NK-92 (cell line): ENCODE measurements around the gene AP1S1.
"Not testable (repeated sequence)": the region's sequence is repeated elsewhere in the genome, so short reads cannot be mapped to it uniquely, and the experiment has no call there.

Experiments
- DNase-seq: peaks from one replicate; lab custom pipeline; 2025; ENCODE audit not compliant: unreplicated experiment; lab: John Stamatoyannopoulos, UW

Gene AP1S1

GRCh38 chr7:101124376-101125056, 29.8 kb upstream of the AP1S1 start:
- DNase-seq = no peak

- DNase-seq = no peak
Observed at GRCh38 chr7:101125989-101126650, 28.2 kb upstream of the AP1S1 start.

- no peak for DNase-seq
Observed at GRCh38 chr7:101126651-101127459, 27.4 kb upstream of the AP1S1 start, which contains the start of gene SERPINE1. TSS of gene SERPINE1 (plus strand) at chr7:101127104. CDS start at chr7:101128394, 1,290 bp downstream.

GRCh38 chr7:101127460-101128039, 26.7 kb upstream of the AP1S1 start:
- DNase-seq = no peak

GRCh38 chr7:101128040-101128834, 26.0 kb upstream of the AP1S1 start:
- no peak for DNase-seq

GRCh38 chr7:101129603-101130117, 24.6 kb upstream of the AP1S1 start:
- DNase-seq = no peak

GRCh38 chr7:101132626-101133600, 21.4 kb upstream of the AP1S1 start:
- not testable (repeated sequence) for DNase-seq

GRCh38 chr7:101133621-101134398, 20.5 kb upstream of the AP1S1 start:
- no peak for DNase-seq

- DNase-seq = no peak
Observed at GRCh38 chr7:101134399-101134980, 19.8 kb upstream of the AP1S1 start.

- no peak for DNase-seq
Observed at GRCh38 chr7:101137651-101138212, 16.5 kb upstream of the AP1S1 start.

GRCh38 chr7:101138213-101138870, 15.9 kb upstream of the AP1S1 start:
- DNase-seq = no peak

GRCh38 chr7:101140339-101140699, 14.0 kb upstream of the AP1S1 start:
- no peak for DNase-seq

GRCh38 chr7:101140746-101141382, 13.4 kb upstream of the AP1S1 start:
- no peak for DNase-seq

- no peak for DNase-seq
Observed at GRCh38 chr7:101151908-101152651, 2.2 kb upstream of the AP1S1 start.

GRCh38 chr7:101154693-101155102, 422 bp downstream of the AP1S1 start:
- DNase-seq = no peak

GRCh38 chr7:101155303-101155702, 1.0 kb downstream of the AP1S1 start:
- no peak for DNase-seq
